ENCODE data around the gene ACSF2. TPM values are rescaled to one million over a fixed set of nuclear protein-coding genes. Genes with fewer than 3 reads are reported as not detected.

Gene ACSF2
- total RNA-seq, 2 donors from 2014 or later = 12.4 to 13.6 TPM

DNA sequence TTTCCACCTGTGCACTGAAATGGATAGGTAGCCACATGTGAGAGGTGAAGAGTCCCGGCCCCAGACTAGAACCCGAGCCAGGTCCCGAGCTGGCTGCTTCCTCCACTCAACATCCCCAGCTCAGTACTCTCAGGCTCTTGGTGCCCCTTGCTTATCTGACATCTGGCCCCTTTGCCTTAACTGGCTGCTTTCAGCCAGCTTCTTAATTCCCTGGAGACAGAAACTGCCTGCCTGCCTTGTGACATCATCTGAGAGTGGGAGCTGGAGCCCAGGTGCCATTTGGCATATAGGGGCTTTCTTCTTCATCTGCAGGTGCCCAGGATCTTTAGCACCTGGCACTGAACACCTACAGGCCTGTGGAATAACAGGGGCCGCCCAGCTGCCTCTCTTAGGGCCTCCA, 33.7 kb downstream of the ACSF2 start:
- Mint-ChIP-seq H3K36me3 (ENCODE audit: low read depth) (no peaks in the 10 kb centered on the region), H3K27me3 (no peaks in the 10 kb centered on the region), H3K27ac (no peak overlapping the region), H3K4me3 (no peak overlapping the region), H3K4me1 (no peaks in the 10 kb centered on the region), H3K9me3 (no peaks in the 10 kb centered on the region)
- ATAC-seq (replicated peaks) = no peak

DNA sequence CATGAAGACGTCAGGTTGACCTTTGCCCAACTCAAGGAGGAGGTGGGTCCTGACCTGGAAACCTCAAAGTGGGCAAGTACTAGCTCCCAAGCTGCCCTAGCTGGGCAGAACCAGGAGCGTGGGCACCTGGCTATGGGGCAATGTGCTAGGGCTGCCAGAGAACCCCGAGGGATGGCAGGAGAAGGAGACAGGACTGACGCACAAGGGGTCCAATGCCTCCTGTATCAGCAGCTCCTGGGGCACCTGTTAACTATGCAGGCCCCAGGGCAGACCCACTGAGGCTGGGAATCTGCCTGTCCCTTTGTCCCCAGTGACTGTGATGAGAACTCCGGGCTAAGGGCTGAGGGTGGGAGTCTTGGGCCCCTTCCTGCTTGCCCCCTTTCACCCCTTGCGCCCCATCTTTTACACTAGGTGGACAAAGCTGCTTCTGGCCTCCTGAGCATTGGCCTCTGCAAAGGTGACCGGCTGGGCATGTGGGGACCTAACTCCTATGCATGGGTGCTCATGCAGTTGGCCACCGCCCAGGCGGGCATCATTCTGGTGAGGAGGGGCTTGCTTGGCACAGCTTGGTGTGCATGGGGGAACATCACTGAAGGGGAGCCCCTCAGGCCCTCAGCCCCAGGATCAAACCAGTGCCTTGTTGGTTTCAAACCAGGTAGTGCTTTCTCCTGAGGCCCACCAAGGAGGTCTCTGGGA, 35.0 kb downstream of the ACSF2 start:
- Mint-ChIP-seq H3K9me3 (no peaks in the 10 kb centered on the region), H3K36me3 (ENCODE audit: low read depth) (no peaks in the 10 kb centered on the region), H3K27ac (no peak overlapping the region), H3K27me3 (no peaks in the 10 kb centered on the region), H3K4me3 (no peak overlapping the region), H3K4me1 (no peaks in the 10 kb centered on the region)
- ATAC-seq (replicated peaks) = no peak

DNA sequence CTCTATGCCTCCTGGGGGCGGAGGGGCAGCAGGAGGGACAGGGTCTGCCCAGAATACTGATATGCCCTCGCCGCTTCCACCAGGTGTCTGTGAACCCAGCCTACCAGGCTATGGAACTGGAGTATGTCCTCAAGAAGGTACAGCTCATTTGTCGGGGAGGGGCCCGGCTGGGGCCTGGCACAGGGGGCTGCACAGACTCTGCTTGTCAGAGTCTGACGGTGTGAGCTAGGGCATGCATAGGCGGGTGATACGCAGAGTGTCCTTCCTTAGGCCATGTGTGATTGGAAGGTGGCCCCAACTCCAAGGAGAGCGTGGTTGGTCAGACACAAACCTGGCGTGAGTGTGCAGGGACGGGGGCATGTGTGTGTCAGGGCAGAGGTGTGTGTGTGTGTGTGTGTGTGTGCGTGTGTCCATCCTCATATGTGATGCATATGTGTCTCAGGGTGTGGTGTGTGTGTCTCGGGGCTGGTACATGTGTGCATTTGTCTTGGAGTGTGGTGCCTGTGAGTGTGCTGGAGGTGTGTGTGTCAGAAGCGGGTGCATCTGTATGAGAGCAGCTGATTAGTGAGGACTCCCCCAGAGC, 35.6 kb downstream of the ACSF2 start:
- ATAC-seq (replicated peaks) = no peak
- Mint-ChIP-seq H3K4me3 (no peak overlapping the region), H3K4me1 (no peaks in the 10 kb centered on the region), H3K9me3 (no peaks in the 10 kb centered on the region), H3K27ac (no peak overlapping the region), H3K36me3 (ENCODE audit: low read depth) (no peaks in the 10 kb centered on the region), H3K27me3 (no peaks in the 10 kb centered on the region)

DNA sequence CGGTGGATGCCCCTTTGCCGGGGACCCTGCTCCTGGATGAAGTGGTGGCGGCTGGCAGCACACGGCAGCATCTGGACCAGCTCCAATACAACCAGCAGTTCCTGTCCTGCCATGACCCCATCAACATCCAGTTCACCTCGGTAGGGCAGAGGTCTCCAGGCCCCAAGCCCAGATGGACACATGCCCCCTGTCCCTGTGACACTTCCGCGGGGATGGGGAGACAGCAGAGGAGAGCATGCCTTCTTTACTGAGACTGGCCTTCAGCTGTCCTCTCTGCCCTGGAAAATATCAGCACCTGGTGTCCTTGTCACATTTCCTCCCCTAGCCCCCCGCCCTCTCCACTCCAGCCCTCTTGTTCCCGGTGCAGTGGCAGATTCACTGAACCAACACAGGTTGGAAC, 36.4 kb downstream of the ACSF2 start:
- no peaks in the 10 kb centered on the region for H3K9me3 Mint-ChIP-seq
- ATAC-seq (replicated peaks) = no peak
- no peak overlapping the region for H3K4me3 Mint-ChIP-seq
- peaks cover under 1% of the 10 kb centered on the region for H3K27me3 Mint-ChIP-seq
- no peaks in the 10 kb centered on the region for H3K4me1 Mint-ChIP-seq
- H3K36me3 Mint-ChIP-seq (ENCODE audit: low read depth) = no peaks in the 10 kb centered on the region
- no peak overlapping the region for H3K27ac Mint-ChIP-seq

DNA sequence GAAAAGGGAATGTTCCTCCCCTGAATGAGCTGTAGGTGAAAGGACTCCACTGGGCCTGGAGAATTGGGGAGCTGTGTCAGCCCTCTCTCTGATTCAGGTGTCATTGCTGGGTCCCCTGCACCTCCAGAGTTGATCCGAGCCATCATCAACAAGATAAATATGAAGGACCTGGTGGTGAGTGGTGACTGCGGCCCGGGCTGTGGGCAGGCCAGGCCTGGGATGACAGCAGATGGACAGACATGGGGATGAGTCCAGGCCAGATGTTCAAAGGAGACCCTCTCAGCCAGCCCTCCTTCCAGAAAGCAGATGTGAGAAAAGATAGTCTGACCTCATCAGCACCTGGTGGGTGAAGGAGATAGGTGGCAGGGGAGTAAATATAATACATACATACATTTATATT, 38.1 kb downstream of the ACSF2 start:
- Mint-ChIP-seq H3K27ac (no peak overlapping the region), H3K4me3 (no peak overlapping the region), H3K4me1 (peaks cover 5% of the 10 kb centered on the region)

DNA sequence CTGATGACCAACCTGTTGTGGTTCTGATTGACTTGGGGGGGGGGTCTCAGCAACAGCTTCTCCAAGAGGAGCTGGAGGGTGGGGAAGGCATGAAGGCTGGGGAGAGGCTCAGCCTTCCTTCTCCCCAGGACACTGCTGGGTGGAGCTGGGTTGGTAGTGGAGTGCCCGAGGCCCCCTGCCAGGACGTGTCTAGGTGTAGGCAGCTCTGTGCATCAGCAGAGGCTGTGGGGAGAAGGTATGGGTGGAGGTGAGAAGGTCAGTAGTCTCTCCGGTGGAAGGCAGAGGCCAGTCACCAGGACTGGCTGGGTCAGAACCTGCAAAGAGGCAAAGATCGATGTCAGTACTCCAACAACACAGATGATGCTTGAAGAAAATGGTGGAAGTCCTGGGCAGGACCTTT, 38.7 kb downstream of the ACSF2 start:
- H3K4me1 Mint-ChIP-seq = peaks cover 5% of the 10 kb centered on the region
- H3K36me3 Mint-ChIP-seq (ENCODE audit: low read depth) = no peaks in the 10 kb centered on the region
- H3K27ac Mint-ChIP-seq = no peak overlapping the region
- no peaks in the 10 kb centered on the region for H3K9me3 Mint-ChIP-seq
- no peak for ATAC-seq (replicated peaks)
- H3K4me3 Mint-ChIP-seq = no peak overlapping the region
- peaks cover 10% of the 10 kb centered on the region for H3K27me3 Mint-ChIP-seq

More for the DNA sequence above, 38.1 kb downstream of the ACSF2 start:
- H3K36me3 Mint-ChIP-seq (ENCODE audit: low read depth) = no peaks in the 10 kb centered on the region
- no peaks in the 10 kb centered on the region for H3K9me3 Mint-ChIP-seq
- no peak for ATAC-seq (replicated peaks)
- H3K27me3 Mint-ChIP-seq = peaks cover 10% of the 10 kb centered on the region

DNA sequence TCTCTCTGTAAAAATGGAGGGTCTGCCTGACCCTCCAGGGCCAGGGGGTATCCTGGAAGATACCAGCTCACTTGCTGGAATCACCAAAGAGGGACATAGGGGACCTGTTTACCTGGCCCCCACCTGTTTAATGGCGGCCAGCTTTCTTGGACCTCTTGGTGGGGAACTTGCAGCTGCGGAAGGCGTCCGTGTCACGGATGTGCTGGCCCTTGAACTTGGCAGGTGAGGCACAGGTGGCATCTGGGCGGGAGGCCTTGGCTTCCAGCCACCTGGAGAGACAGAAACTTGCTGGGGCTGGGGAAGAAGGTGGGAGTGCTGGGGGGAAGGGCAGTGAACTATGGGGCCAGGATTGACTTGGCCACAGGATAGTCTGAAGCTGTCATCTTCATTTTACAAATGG, 39.2 kb downstream of the ACSF2 start:
- no peak for ATAC-seq (replicated peaks)
- peaks cover 10% of the 10 kb centered on the region for H3K27me3 Mint-ChIP-seq
- H3K36me3 Mint-ChIP-seq (ENCODE audit: low read depth) = no peaks in the 10 kb centered on the region
- H3K9me3 Mint-ChIP-seq = no peaks in the 10 kb centered on the region
- H3K4me1 Mint-ChIP-seq = peaks cover 5% of the 10 kb centered on the region
- no peak overlapping the region for H3K27ac Mint-ChIP-seq
- H3K4me3 Mint-ChIP-seq = no peak overlapping the region

DNA sequence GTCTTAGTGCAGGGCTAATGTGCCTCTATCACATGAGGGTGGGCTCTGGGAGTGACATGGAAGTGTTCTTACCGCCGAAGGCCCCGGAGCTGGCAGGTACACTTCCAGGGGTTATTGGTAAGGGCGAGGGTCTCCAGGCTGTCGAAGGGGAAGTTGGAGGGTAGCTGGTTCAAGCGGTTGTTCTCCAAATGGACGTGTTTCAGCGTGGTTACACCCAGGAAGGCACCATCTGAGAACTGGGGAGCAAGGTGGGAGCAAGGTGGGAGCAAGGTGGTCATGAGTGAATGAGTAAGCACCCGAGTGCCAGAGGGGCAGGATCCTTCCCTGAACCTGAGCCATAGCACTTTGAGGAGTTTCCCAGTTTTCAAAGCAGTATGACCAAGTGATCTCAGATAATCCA, 39.6 kb downstream of the ACSF2 start:
- H3K36me3 Mint-ChIP-seq (ENCODE audit: low read depth) = no peaks in the 10 kb centered on the region
- H3K27me3 Mint-ChIP-seq = peaks cover 10% of the 10 kb centered on the region
- no peaks in the 10 kb centered on the region for H3K9me3 Mint-ChIP-seq
- ATAC-seq (replicated peaks) = no peak
- no peak overlapping the region for H3K4me3 Mint-ChIP-seq
- no peak overlapping the region for H3K27ac Mint-ChIP-seq
- H3K4me1 Mint-ChIP-seq = peaks cover 5% of the 10 kb centered on the region

DNA sequence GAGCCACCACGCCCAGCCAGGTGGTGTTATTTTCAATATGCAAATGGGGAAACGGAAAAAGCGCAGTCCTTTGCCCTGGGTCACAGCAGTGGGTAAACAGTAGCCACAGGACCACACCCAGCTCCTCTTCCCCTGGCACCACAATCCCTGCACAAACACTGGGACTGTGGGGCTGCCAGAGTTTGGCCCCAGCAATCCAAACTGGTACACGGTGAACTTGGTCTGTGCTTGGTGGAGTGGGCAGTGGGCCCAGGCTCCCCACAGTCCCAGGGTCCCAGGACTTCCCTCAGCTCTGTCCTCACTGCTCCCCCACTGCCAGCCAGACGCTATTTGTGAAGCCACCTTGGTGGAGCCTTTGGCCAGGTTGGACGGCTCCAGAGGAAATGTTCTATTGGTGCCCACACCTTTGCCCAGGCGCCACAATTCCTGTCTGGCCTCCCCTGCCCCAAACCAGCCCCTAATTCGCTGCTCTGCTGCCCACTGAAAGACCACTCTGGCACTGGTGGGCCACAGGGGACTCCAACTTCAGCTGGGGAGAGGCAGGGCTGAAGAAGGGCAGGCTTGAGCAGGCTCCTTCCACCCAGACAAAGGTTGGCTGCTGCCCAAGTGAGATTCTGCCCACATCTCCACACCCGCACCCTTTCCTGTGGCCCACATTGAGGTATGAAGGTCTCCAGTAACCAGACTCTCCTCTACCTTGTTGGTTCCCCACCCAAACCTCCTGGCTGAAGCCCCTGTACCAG, 40.5 kb downstream of the ACSF2 start:
- H3K4me3 Mint-ChIP-seq = no peak overlapping the region
- ATAC-seq (replicated peaks) = no peak
- peaks cover 5% of the 10 kb centered on the region for H3K4me1 Mint-ChIP-seq
- no peaks in the 10 kb centered on the region for H3K36me3 Mint-ChIP-seq (ENCODE audit: low read depth)
- no peaks in the 10 kb centered on the region for H3K9me3 Mint-ChIP-seq
- no peak overlapping the region for H3K27ac Mint-ChIP-seq
- peaks cover 10% of the 10 kb centered on the region for H3K27me3 Mint-ChIP-seq

DNA sequence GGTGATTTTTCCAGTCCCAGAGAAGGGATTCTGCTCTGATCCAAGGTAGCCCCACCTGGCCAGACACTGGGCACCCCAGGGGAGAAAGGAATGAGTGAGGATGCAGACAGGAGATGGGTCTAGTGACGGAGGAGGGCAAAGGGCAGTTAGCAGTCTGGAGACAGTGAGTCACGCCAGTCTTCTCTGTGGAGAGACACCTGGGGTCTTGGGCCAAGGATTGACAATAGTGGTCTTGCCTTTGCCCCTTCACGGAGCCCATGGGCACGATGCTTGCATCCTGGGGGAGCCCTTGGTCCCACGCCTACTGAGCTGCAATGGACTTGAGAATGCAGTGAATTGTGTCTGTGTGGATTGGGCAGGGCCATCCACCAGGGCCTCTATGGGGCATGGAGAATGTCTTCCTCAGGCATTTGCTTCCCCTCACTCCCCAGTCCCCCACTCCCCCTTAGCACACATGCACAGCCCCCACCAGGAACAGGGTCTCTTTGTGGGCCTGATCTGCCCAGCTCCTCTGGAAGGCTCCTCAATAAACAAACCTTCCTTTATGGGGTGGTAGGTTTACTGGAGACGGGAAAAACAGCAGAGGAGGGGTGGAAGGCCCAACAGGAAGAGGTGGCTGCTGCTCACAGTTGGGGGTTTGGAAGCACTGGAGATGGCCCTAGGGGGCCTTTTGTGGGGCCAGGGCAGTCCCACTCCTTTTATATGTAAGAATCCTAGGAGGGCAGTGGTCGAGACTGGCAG, 41.3 kb downstream of the ACSF2 start:
- Mint-ChIP-seq H3K9me3 (no peaks in the 10 kb centered on the region), H3K4me1 (peaks cover 5% of the 10 kb centered on the region), H3K4me3 (no peak overlapping the region)

DNA sequence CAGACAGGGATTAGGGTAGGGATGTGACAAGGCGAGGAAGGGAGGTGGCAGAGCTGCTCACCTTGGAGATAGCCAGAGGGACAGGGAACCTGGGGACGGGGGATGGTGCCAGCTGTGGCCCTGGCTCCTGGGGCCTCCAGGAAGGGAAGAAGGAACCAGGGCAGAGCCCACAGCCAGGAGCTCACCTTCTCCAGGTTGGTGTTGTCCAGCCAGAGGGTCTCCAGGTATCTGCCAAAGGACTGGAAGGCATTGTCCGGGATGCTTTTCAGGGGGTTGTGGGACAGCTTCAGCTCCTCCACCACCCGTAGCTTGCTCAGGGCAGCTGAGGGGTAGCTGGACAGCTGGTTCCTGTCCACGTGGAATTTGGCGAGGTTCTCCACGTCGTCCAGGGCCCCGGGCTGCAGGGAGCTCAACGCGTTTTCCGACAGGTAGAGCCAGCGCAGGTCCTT, 41.9 kb downstream of the ACSF2 start:
- H3K36me3 Mint-ChIP-seq (ENCODE audit: low read depth) = no peaks in the 10 kb centered on the region
- peaks cover 5% of the 10 kb centered on the region for H3K4me1 Mint-ChIP-seq
- peaks cover 10% of the 10 kb centered on the region for H3K27me3 Mint-ChIP-seq
- no peak for ATAC-seq (replicated peaks)
- H3K9me3 Mint-ChIP-seq = no peaks in the 10 kb centered on the region
- peak overlapping the region; percentile 26 for H3K4me3 Mint-ChIP-seq
- H3K27ac Mint-ChIP-seq = no peak overlapping the region

More for the DNA sequence above, 41.3 kb downstream of the ACSF2 start:
- no peaks in the 10 kb centered on the region for H3K36me3 Mint-ChIP-seq (ENCODE audit: low read depth)
- ATAC-seq (replicated peaks) = no peak
- peaks cover 10% of the 10 kb centered on the region for H3K27me3 Mint-ChIP-seq
- H3K27ac Mint-ChIP-seq = no peak overlapping the region

DNA sequence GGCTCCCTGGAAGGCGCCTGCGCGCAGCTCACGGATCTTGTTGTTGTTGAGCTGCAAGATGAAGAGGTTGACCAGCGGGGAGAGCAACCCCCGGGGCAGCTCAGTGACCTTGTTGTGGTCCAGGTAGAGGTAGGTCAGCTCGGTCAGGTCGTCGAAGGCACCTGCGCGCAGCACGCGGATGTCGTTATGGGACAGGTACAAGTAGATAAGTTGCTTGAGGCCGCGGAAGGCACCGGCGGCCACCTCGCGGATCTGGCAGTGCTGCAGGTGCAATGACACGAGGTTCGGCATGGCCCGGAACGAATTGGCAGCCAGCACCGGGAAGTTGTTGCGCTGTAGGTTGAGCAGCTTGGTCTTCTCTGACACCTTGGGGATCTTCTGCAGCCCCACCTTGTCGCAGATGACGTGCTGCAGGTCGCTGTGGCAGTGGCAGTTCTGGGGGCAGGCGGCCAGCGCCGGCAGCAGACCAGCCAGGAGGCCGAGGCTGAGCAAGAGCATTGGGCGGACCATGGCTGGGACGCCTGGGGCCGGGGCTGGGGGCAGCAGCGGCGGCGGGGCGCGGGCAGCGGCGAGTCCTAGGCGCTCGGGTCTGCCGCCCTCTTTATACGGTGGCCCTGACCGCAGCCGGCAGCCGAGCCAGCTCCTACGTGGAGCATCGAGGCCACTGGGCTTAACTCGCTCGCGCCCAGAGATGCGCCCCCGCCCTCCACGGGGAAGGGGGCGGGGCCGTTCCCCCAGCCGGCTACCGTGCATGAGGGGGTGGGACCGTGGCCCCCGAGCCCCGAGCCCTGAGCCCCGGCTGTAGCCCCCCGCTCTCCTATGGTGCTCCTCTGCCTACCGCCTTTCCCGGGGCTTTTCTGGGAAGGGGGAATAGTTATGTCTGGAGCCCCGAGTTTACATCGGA, 42.5 kb downstream of the ACSF2 start, which contains the start of gene CHAD:
CHAD (minus strand) TSS at position 577 of the 904 bp plus-strand sequence; CDS start at position 510, 67 bp downstream.
- H3K27me3 Mint-ChIP-seq = peaks cover 10% of the 10 kb centered on the region
- H3K27ac Mint-ChIP-seq = no peak within 1 kb of the TSS
- no peaks in the 10 kb centered on the region for H3K36me3 Mint-ChIP-seq (ENCODE audit: low read depth)
- no peak for ATAC-seq (replicated peaks)
- no peaks in the 10 kb centered on the region for H3K9me3 Mint-ChIP-seq
- H3K4me3 Mint-ChIP-seq = peak within 1 kb of the TSS; percentile 26
- peaks cover 5% of the 10 kb centered on the region for H3K4me1 Mint-ChIP-seq

DNA sequence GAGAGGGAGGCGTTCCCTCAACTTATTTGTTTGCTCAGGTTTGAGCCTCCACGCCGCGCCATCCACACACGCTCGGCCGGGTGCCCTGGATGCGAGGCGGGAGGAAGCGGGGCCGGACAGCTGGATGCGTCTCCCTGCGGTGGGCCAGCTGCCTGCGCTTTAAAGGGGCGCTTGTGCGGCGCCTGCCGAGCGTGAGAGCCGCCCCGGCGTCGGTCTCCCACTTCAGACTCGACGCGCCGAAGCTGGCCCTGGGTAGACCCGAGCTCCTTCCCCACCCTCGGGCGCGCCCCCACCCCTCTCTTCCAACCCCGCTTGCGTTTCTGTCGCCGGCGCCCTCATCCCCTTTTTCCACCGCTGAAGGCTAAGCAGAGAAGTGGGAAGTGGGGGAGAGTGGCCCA, 43.2 kb downstream of the ACSF2 start:
- peaks cover 5% of the 10 kb centered on the region for H3K4me1 Mint-ChIP-seq
- no peak overlapping the region for H3K27ac Mint-ChIP-seq
- H3K27me3 Mint-ChIP-seq = peaks cover 10% of the 10 kb centered on the region
- H3K4me3 Mint-ChIP-seq = no peak overlapping the region
- no peaks in the 10 kb centered on the region for H3K9me3 Mint-ChIP-seq
- no peak for ATAC-seq (replicated peaks)
- H3K36me3 Mint-ChIP-seq (ENCODE audit: low read depth) = no peaks in the 10 kb centered on the region
